GM12891 (cell line): Measurements from ENCODE around the gene OR9G4. TPM values are rescaled to one million over a fixed set of nuclear protein-coding genes. Genes with fewer than 3 reads are reported as not detected.

Experiments
- DNase-seq: peaks from one replicate; pipeline ENCODE4 v3.0.0; 2011; ENCODE audit warnings: low spot score; ENCODE audit not compliant: insufficient read length
- FAIRE-seq: peaks from 2 replicates; lab custom pipeline; 2011; peaks lifted over from hg19 to GRCh38; lab: Jason Lieb, UNC
- PAX5 ChIP-seq: IDR thresholded peaks from 2 replicates; pipeline ENCODE4 v1.6.1; 2011; ENCODE audit warnings: low read length, moderate library complexity, mild to moderate bottlenecking; ENCODE audit not compliant: insufficient read depth, severe bottlenecking
- POLR2A ChIP-seq: IDR thresholded peaks from 2 replicates; pipeline ENCODE4 v1.6.1; 2011; ENCODE audit warnings: low read depth, low read length, control low read depth
- POLR2AphosphoS5 ChIP-seq: IDR thresholded peaks from 2 replicates; pipeline ENCODE4 v1.6.1; 2011; ENCODE audit warnings: low read depth, low read length, control low read depth
- POU2F2 ChIP-seq: IDR thresholded peaks from 2 replicates; pipeline ENCODE4 v1.6.1; 2011; ENCODE audit warnings: low read depth, mild to moderate bottlenecking, control low read depth, low read length, moderate library complexity
- SPI1 ChIP-seq: IDR thresholded peaks from 2 replicates; pipeline ENCODE4 v1.6.1; 2011; ENCODE audit warnings: low read depth, low read length, control low read depth
- TAF1 ChIP-seq: IDR thresholded peaks from 2 replicates; pipeline ENCODE4 v1.6.1; 2011; ENCODE audit warnings: low read depth, low read length, control low read depth
- polyA plus RNA-seq: library from polyadenylated mRNA; unstranded; fragments of >200 nt; gene quantifications from one replicate; pipeline ENCODE4 v1.2.1, GENCODE V29; 2012; ENCODE audit warnings: low read depth, missing spikeins, inconsistent platforms; ENCODE audit not compliant: missing spikeins

The OR9G4 gene
- not detected for polyA plus RNA-seq

DNA sequence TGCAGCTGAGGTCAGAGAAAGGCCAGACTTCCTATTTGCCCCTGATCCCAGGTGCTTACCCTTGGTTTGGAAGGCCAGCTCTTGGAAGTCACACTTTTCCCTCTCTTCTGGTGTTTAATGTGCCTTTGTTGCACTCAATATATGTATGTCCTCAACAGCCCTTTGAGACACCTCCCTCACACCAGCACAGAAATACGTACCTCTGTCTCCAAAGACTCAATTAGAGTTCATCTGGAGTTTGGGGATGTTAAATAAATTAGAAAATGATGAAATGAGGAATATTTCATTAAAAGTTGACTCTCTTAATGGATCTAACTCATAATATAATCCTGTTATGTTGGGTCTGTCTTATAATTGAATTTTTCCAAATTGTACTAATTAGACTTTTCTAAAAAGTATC is at the start of gene OR9G4:
Gene OR9G4 (minus strand): TSS at position 101 of the 400 bp plus-strand sequence. CDS start 4,931 bp downstream, outside the sequence.
- no peak for FAIRE-seq
- TF ChIP-seq POLR2A (no peak), SPI1 (no peak), PAX5 (no peak), POU2F2 (no peak), POLR2AphosphoS5 (no peak), TAF1 (no peak)
- no peak for DNase-seq

DNA sequence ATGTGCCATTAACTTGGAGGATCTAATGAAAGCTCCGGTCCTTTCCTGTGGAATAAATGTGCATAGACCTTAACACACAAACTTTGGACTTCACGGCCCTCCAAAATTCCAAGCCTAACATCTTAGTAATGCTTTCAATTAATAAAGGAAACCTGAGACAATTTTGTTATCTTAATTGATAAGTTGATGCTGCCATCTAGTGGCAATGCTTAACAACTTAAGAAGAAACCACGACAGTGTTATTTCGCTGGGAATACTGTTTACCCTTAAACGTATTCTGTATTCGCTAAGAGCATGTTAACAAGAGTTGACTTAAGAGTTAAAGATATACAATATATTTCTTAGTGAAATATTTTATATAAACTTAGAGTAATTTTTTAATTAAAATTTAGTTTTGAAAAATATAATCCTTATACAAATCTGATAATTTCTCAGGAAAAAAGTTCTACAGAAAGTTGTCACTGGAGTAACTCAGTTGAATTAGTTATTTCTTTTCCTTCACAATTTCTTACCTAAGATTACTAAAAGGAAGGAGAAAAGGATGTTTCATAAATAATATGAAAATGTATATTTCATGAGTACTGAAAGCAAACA is 35.0 kb upstream of the OR9G4 start:
- DNase-seq (no peak), FAIRE-seq (peak; percentile 13)
- TF ChIP-seq POLR2A (no peak), POU2F2 (no peak), SPI1 (no peak), POLR2AphosphoS5 (no peak), PAX5 (no peak), TAF1 (no peak)

DNA sequence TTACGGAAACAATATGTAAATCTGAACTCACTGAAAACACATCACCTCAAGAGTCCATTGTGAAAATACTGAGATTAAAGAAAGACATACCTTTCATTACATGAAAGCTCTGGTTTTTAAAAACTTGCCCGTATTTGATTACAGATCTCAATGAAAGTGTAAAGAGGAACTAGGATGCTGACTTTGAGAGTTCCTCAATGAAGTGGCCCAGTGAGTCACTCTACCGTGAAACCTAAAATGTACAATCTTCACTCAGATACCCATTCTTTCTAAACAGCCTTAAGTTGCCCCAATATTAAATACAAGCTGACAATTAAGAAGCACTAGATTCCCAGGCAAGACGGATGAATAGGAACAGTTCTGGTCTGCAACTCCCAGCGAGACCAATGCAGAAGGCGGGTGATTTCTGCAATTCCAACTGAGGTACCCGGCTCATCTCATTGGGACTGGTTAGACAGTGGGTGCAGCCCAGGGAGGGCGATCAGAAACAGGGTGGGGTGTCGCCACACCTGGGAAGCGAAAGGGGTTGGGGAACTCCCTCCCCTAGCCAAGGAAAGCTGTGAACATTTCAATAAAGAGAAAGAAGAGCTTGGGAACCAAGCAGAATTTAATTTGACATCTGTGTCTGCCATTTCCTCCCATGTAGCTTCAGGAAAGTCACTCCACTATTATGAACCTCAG is 33.8 kb upstream of the OR9G4 start:
- FAIRE-seq (peak; percentile 23), DNase-seq (no peak)
- TF ChIP-seq POLR2AphosphoS5 (no peak), SPI1 (peak; percentile 89), PAX5 (no peak)

DNA sequence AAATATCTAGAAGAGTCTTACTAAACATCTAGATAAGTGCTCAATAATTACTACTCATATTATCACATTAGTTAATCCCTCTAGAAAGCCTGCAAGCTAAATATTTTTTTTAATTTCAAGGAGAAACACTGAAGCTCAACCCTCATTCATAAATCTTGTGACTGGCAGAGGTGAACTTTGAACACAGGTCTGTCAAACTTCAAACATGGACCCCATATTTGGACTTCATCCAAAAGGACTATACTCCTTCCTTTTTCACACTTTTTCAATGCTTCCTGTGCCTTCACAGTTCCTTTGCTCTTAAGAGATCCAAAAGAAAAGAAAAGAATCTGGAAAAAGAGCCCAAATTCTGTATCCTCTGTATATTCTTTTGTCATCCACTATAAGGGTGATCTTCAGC is 28.3 kb upstream of the OR9G4 start:
- FAIRE-seq: no peak
- no peak for DNase-seq
- TF ChIP-seq SPI1: no peak
- TF ChIP-seq POLR2A: no peak
- no peak for TF ChIP-seq TAF1
- no peak for TF ChIP-seq PAX5
- TF ChIP-seq POU2F2: no peak
- TF ChIP-seq POLR2AphosphoS5: no peak

- DNase-seq (no peak), FAIRE-seq (no peak)
Measured at GRCh38 chr11:56764976-56765375, 16.5 kb upstream of the OR9G4 start.

DNA sequence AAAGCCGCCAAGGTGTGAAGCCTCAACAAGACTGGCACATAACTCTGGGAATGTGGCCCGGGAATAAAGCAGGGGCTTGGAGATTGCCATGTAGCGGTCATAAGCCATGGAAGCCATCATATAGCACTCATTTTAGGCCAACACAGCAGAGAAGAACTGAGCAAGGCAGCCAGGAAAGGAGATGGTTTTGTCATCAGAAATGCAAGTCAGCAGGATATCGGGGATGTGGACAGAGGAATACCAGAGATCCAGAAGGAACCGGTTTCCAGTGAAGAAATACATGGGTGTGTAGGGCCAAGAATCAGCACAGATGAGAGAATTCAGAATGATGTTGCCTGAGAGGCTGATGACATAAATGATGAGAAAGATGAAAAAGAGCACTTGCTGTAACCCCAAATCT is 3.0 kb upstream of the OR9G4 start:
- TF ChIP-seq PAX5 (no peak), SPI1 (no peak), POLR2AphosphoS5 (no peak), TAF1 (no peak), POU2F2 (no peak), POLR2A (no peak)
- no peak for DNase-seq
- no peak for FAIRE-seq

More at GRCh38 chr11:56764976-56765375, 16.5 kb upstream of the OR9G4 start:
- no peak for TF ChIP-seq TAF1
- TF ChIP-seq POLR2A: no peak
- TF ChIP-seq POU2F2: no peak
- TF ChIP-seq POLR2AphosphoS5: no peak
- no peak for TF ChIP-seq PAX5
- TF ChIP-seq SPI1: no peak

DNA sequence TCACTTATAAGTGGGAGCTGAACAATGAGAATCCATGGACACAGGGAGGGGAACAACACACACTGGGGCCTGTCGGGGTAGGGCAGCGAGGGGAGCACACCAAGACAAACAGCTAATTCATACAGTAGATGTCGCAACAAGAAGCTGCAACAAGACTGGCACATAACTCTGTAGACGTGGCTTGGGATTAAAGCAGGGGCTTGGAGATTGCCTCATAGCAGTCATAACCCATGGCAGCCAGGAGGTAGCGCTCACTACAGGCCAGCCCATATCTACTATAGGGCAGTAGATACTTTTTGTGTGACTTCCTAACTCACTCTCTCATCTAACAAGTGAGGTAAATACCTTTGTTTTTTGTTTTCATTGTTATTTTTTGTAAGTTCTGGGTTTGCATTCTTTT is 1.7 kb upstream of the OR9G4 start:
- no peak for FAIRE-seq
- DNase-seq: no peak
- TF ChIP-seq PAX5: no peak

DNA sequence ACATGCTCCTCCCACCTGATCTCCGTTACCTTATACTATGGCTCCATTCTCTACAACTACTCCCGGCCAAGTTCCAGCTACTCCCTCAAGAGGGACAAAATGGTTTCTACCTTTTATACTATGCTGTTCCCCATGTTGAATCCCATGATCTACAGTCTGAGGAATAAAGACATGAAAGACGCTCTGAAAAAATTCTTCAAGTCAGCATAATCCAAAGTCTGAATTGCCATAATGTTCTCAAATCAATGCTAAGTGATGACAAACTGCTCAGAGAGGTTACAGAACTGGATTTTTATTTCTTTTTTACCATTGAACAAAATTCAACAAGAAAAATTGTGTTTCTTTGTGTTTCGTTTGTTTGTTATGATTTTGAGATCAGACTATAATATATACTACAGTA is 7.6 kb downstream of the OR9G4 start:
- TF ChIP-seq POLR2A: no peak
- TF ChIP-seq POU2F2: no peak
- TF ChIP-seq SPI1: no peak
- no peak for TF ChIP-seq TAF1
- TF ChIP-seq PAX5: no peak
- no peak for TF ChIP-seq POLR2AphosphoS5
- no peak for DNase-seq
- FAIRE-seq: no peak

- FAIRE-seq (no peak), DNase-seq (no peak)
- no peak for TF ChIP-seq POLR2A
- no peak for TF ChIP-seq SPI1
- no peak for TF ChIP-seq POU2F2
- TF ChIP-seq PAX5: no peak
- no peak for TF ChIP-seq TAF1
- TF ChIP-seq POLR2AphosphoS5: no peak
Measured at GRCh38 chr11:56740107-56740506, 8.4 kb downstream of the OR9G4 start.

DNA sequence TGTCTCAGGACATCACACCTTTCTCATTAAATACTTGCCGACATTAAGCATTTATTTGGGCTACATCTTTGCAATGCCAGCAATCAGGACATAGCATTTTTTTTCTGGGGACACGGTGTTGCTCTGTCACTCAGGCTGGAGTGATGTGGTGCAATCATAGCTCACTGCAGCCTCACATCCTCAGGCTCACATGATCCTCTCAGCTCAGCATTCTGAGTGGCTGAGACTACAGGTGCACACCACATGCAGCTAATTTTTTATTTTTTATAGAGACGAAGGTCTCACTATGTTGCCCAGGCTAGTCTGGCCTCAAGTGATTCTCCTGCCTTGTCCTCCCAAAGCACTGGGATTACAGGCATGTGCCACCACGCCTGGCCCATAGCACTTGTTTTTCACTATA is 28.0 kb downstream of the OR9G4 start:
- no peak for FAIRE-seq
- no peak for DNase-seq
- TF ChIP-seq POU2F2: no peak
- no peak for TF ChIP-seq SPI1
- no peak for TF ChIP-seq POLR2AphosphoS5
- no peak for TF ChIP-seq PAX5
- no peak for TF ChIP-seq POLR2A
- no peak for TF ChIP-seq TAF1
